Lung (tissue), 13 donors: Measurements from ENCODE around the gene SHISA8. TPM values are rescaled to one million over a fixed set of nuclear protein-coding genes. Genes with fewer than 3 reads are reported as not detected.

Source experiments
- ATAC-seq: fragments of 200-7000 bp; cut with Tn5 transposase; one replicate; pipeline ENCODE4 v1.9.1; 2020; ENCODE audit warnings: moderate number of reproducible peaks; ENCODE audit not compliant: insufficient read depth, low FRiP score
- DNase-seq, 3 donors: peaks; one replicate each; pipeline ENCODE4 v3.0.0-alpha.2; 2013 to 2017
- H3K27ac ChIP-seq, 2 donors: one replicate each; pipeline ENCODE4 v1.5.1; 2013; ENCODE audit warnings: mild to moderate bottlenecking in 2 of 2, moderate library complexity in 2 of 2, control low read depth in 1 of 2, inconsistent platforms in 1 of 2, low read depth in 1 of 2, low read length in 1 of 2
- H3K27me3 ChIP-seq, 3 donors: one replicate each; pipeline ENCODE4 v1.5.1; 2013; ENCODE audit warnings: low read length in 2 of 3; ENCODE audit not compliant: control insufficient read depth in 3 of 3, insufficient read depth in 3 of 3
- H3K36me3 ChIP-seq, 4 donors: one replicate each; pipeline ENCODE4 v1.5.1; 2013; ENCODE audit warnings: low read length in 4 of 4, mild to moderate bottlenecking in 1 of 4, moderate library complexity in 1 of 4; ENCODE audit not compliant: control insufficient read depth in 4 of 4, insufficient read depth in 4 of 4
- H3K4me1 ChIP-seq, 5 donors: one replicate each; pipeline ENCODE4 v1.5.1; 2013; ENCODE audit warnings: low read length in 5 of 5, mild to moderate bottlenecking in 2 of 5, moderate library complexity in 1 of 5; ENCODE audit not compliant: control insufficient read depth in 5 of 5, insufficient read depth in 5 of 5
- H3K4me3 ChIP-seq: one replicate; pipeline ENCODE4 v1.5.1; 2013; ENCODE audit warnings: mild to moderate bottlenecking, control low read depth, moderate library complexity
- H3K9ac ChIP-seq, 2 donors: one replicate each; pipeline ENCODE4 v1.5.1; 2013; ENCODE audit warnings: low read length in 2 of 2, control low read depth in 1 of 2; ENCODE audit not compliant: insufficient read depth in 1 of 2
- H3K9me3 ChIP-seq, 4 donors: one replicate each; pipeline ENCODE4 v1.5.1; 2013; ENCODE audit warnings: low read length in 3 of 4, mild to moderate bottlenecking in 1 of 4, moderate library complexity in 1 of 4; ENCODE audit not compliant: control insufficient read depth in 4 of 4, insufficient read depth in 3 of 4
- WGBS, 2 donors: extraction: QIAGEN DNeasy Blood & Tissue Kit; methylation state at CpG; one replicate each; pipeline ENCODE4 v1.1.7; 2013; 5-methylcytosine and 5-hydroxymethylcytosine counted together
- polyA plus RNA-seq, 2 donors: library from polyadenylated mRNA; stranded (reverse); fragments of 200-250 nt; gene quantifications; one replicate each; pipeline ENCODE4 v1.2.1, GENCODE V29; 2013
- small RNA-seq: library from RNA; depleted of rRNA; stranded (forward); fragments of <200 nt; gene quantifications from one replicate; pipeline ENCODE3, GENCODE V24; 2014; ENCODE audit warnings: low replicate concordance
- total RNA-seq, 2 donors: library from RNA; depleted of rRNA in 1 of 2; stranded (reverse); fragments of >200 nt in 1 of 2; gene quantifications; one replicate each; pipeline ENCODE4 v1.2.1, GENCODE V29; 2014 to 2021
- TF ChIP-seq, protein P1 (sequence below): IDR thresholded peaks from 2 replicates; pipeline ENCODE4 v1.5.1; 2012; ENCODE audit warnings: mild to moderate bottlenecking; ENCODE audit errors: control extremely low read depth, extremely low read depth
- donor health status: control.
- donor health status: control.
- donor health status: Bipolar disorder and iron deficiency.
- donor health status: healthy.
- donor health status: DM: yes; HTN: yes; CAD: no.

Gene SHISA8
- total and polyA plus RNA-seq, 4 donors: 0.02 to 0.34 TPM; not detected in 2

DNA sequence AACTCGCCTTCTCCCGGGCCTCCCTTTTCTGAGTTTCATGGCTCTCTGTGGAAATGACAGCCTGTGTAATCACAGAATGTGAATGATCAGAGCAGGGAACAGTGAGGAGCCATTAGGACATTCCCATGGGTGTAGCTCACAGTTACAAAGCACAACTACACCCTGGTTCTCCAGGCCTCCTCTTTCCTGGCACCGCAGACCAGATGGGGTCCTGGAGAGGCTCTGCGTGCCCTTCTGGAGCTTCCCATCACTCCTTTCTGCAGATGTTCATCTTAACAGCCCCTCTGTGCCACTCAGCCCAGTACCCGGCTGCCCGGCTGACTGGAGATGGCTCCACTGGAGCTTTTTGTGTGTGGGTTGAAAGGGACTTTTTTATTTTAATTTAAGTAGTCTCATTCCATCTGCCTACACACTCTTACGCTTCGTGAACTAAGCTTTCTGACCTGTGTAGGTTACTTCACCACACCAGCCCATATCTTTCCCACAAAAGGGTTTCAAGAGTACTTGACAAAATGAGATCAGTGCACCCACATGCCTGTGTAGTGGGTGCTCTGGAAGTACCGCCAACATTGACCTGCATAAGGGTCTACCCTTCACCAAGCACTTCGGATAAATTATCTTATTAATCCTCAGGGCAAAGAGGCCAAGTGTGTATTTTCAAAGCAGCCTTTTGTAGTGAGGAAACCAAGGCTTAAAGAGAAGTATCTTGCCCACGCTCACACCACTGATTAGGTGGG, 52.2 kb downstream of the SHISA8 start:
- Histone ChIP-seq H3K4me3 (no peak overlapping the region), H3K9ac (peak overlapping the region in 1 of 2 donors; percentile 38), H3K27me3 (no peaks in the 10 kb centered on the region), H3K36me3 (peaks cover 0 to 7% (median 5%) of the 10 kb centered on the region in 4 donors), H3K9me3 (no peaks in the 10 kb centered on the region), H3K27ac (peak overlapping the region; percentile 47 to 88), H3K4me1 (peaks cover 0 to 7% (median 7%) of the 10 kb centered on the region in 5 donors)
- DNase-seq (peak in 1 of 3 donors; percentile 13), ATAC-seq (peak; percentile 65)
- WGBS, 2 donors: 62 to 80% methylated on average over 11 of the region's 11 CpGs
- TF ChIP-seq, protein P1, sequence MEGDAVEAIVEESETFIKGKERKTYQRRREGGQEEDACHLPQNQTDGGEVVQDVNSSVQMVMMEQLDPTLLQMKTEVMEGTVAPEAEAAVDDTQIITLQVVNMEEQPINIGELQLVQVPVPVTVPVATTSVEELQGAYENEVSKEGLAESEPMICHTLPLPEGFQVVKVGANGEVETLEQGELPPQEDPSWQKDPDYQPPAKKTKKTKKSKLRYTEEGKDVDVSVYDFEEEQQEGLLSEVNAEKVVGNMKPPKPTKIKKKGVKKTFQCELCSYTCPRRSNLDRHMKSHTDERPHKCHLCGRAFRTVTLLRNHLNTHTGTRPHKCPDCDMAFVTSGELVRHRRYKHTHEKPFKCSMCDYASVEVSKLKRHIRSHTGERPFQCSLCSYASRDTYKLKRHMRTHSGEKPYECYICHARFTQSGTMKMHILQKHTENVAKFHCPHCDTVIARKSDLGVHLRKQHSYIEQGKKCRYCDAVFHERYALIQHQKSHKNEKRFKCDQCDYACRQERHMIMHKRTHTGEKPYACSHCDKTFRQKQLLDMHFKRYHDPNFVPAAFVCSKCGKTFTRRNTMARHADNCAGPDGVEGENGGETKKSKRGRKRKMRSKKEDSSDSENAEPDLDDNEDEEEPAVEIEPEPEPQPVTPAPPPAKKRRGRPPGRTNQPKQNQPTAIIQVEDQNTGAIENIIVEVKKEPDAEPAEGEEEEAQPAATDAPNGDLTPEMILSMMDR: no peak

DNA sequence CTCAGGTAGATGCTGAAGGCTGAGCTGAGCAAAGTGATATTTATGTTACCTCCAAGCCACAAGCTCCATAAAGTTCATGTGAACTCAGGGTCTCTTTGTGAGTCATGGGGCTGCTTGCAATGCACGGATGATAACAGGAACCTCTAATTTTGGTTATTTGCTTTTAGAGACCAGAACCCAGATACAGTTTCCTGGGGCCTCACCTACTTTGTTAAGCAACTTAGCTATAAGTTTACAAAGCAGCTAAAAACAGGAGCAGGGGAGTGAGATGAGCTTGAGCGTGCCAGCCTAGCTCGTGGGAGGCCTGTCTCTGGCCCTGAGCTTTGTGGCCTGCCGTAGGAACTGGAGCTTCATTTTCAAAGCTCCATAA, 52.7 kb downstream of the SHISA8 start:
- H3K9ac ChIP-seq: no peak overlapping the region
- TF ChIP-seq, protein P1: no peak
- H3K4me3 ChIP-seq: no peak overlapping the region
- H3K4me1 ChIP-seq: peaks cover 0 to 8% (median 7%) of the 10 kb centered on the region in 5 donors
- peaks cover 0 to 6% (median 2%) of the 10 kb centered on the region in 4 donors for H3K36me3 ChIP-seq
- H3K9me3 ChIP-seq: no peaks in the 10 kb centered on the region
- H3K27me3 ChIP-seq: no peaks in the 10 kb centered on the region
- 33 to 51% methylated on average over 4 of the region's 4 CpGs for WGBS, 2 donors
- DNase-seq: no peak
- no peak for ATAC-seq
- H3K27ac ChIP-seq: peak overlapping the region; percentile 47 to 85

Small RNA genes within 50 kb of the gene (small RNA-seq; reads per million reads assigned to genes)
- 0.66 reads per million, percentile 71 among the genes with 10 or more reads in this experiment for gene MIR33A

Other genes with a start within 250 kb of the SHISA8 start
- 100 to 1,000 TPM in 1 of 2 donors, 10 to 100 TPM in 1; 67.7 to 130 TPM for gene SNU13, start 226.2 kb downstream of the SHISA8 start, total RNA-seq
- 100 to 1,000 TPM; 139 to 206 TPM for gene SNU13, start 226.2 kb downstream of the SHISA8 start, polyA plus RNA-seq
- gene MEI1, start 215.6 kb downstream of the SHISA8 start, total RNA-seq: 1 to 10 TPM; 3.4 to 7.6 TPM
- gene MEI1, start 215.6 kb downstream of the SHISA8 start, polyA plus RNA-seq: 10 to 100 TPM in 1 of 2 donors, 1 to 10 TPM in 1; 5.7 to 18.0 TPM
- gene CCDC134, start 114.4 kb downstream of the SHISA8 start, total RNA-seq: 10 to 100 TPM in 1 of 2 donors, 1 to 10 TPM in 1; 9.9 to 10.6 TPM
- 1 to 10 TPM; 2.5 to 4.2 TPM for gene CCDC134, start 114.4 kb downstream of the SHISA8 start, polyA plus RNA-seq
- 100 to 1,000 TPM in 1 of 2 donors, 10 to 100 TPM in 1; 68.1 to 155 TPM for gene SREBF2, start 82.0 kb downstream of the SHISA8 start, total RNA-seq
- gene SREBF2, start 82.0 kb downstream of the SHISA8 start, polyA plus RNA-seq: 10 to 100 TPM; 70.6 to 81.2 TPM
- gene TNFRSF13C, start 11.7 kb upstream of the SHISA8 start, total RNA-seq: 1 to 10 TPM in 1 of 2 donors, under 1 TPM in 1; 0.31 to 1.7 TPM
- gene TNFRSF13C, start 11.7 kb upstream of the SHISA8 start, polyA plus RNA-seq: under 1 TPM; 0.18 to 0.74 TPM
- 10 to 100 TPM in 1 of 2 donors, 1 to 10 TPM in 1; 9.9 to 11.8 TPM for gene CENPM, start 32.1 kb upstream of the SHISA8 start, total RNA-seq
- gene CENPM, start 32.1 kb upstream of the SHISA8 start, polyA plus RNA-seq: 10 to 100 TPM; 17.1 to 20.5 TPM
- under 1 TPM; 0.51 to 0.61 TPM for gene SEPTIN3, start 54.4 kb upstream of the SHISA8 start, total RNA-seq
- gene SEPTIN3, start 54.4 kb upstream of the SHISA8 start, polyA plus RNA-seq: 1 to 10 TPM in 1 of 2 donors, under 1 TPM in 1; 0.31 to 1.3 TPM
- 1 to 10 TPM; 1.8 to 4.9 TPM for gene WBP2NL, start 83.7 kb upstream of the SHISA8 start, total RNA-seq
- under 1 TPM; 0.42 to 0.67 TPM for gene WBP2NL, start 83.7 kb upstream of the SHISA8 start, polyA plus RNA-seq
- 10 to 100 TPM; 33.9 to 45.3 TPM for gene NAGA, start 155.7 kb upstream of the SHISA8 start, total RNA-seq
- gene NAGA, start 155.7 kb upstream of the SHISA8 start, polyA plus RNA-seq: 10 to 100 TPM in 1 of 2 donors, 1 to 10 TPM in 1; 9.9 to 48.0 TPM
- gene PHETA2, start 159.2 kb upstream of the SHISA8 start, total RNA-seq: 10 to 100 TPM; 11.8 to 18.1 TPM
- gene PHETA2, start 159.2 kb upstream of the SHISA8 start, polyA plus RNA-seq: 10 to 100 TPM; 12.8 to 14.1 TPM
- gene SMDT1, start 164.6 kb upstream of the SHISA8 start, total RNA-seq: 100 to 1,000 TPM in 1 of 2 donors, 10 to 100 TPM in 1; 34.7 to 133 TPM
- 100 to 1,000 TPM in 1 of 2 donors, 10 to 100 TPM in 1; 67.4 to 167 TPM for gene SMDT1, start 164.6 kb upstream of the SHISA8 start, polyA plus RNA-seq
- gene NDUFA6, start 175.7 kb upstream of the SHISA8 start, total RNA-seq: 10 to 100 TPM; 37.9 to 61.5 TPM
- gene NDUFA6, start 175.7 kb upstream of the SHISA8 start, polyA plus RNA-seq: 100 to 1,000 TPM in 1 of 2 donors, 10 to 100 TPM in 1; 78.6 to 118 TPM
- 1 to 10 TPM in 1 of 2 donors, under 1 TPM in 1; 0.94 to 1.3 TPM for gene CYP2D6, start 215.7 kb upstream of the SHISA8 start, total RNA-seq
- 1 to 10 TPM in 1 of 2 donors, under 1 TPM in 1; 0.80 to 1.3 TPM for gene CYP2D6, start 215.7 kb upstream of the SHISA8 start, polyA plus RNA-seq